Suprapubic skin (tissue), 3 donors: Measurements from ENCODE around the gene AUTS2.

Experiments used
- CTCF ChIP-seq, 2 donors: fragments of 200-600 bp in 1 of 2; fragments of 450-650 bp in 1 of 2; sonication (generic) in 1 of 2; IDR thresholded peaks; one replicate each; pipeline ENCODE4 v1.5.1; 2016 to 2019; ENCODE audit warnings: antibody characterized with exemption in 2 of 2, mild to moderate bottlenecking in 1 of 2, moderate library complexity in 1 of 2
- EP300 ChIP-seq: sonication (generic); formaldehyde crosslinking; IDR thresholded peaks from one replicate; pipeline ENCODE4 v1.6.1; 2017; ENCODE audit warnings: antibody characterized with exemption
- POLR2A ChIP-seq, 2 donors: fragments of 450-650 bp; IDR thresholded peaks; one replicate each; pipeline ENCODE4 v1.6.1; 2017; ENCODE audit warnings: antibody characterized with exemption in 2 of 2, mild to moderate bottlenecking in 2 of 2, moderate library complexity in 2 of 2

- no peak for TF ChIP-seq CTCF (IDR thresholded peaks at IDR 0.05)
- TF ChIP-seq EP300: no peak
- TF ChIP-seq POLR2A (IDR thresholded peaks at IDR 0.05): no peak
Observed at GRCh38 chr7:70771451-70771850, 1173.2 kb downstream of the AUTS2 start.
